PC-3 (cell line): Measurements from ENCODE around the gene BAIAP3. TPM values are rescaled to one million over a fixed set of nuclear protein-coding genes. Genes with fewer than 3 reads are reported as not detected.

Experiments
- ATAC-seq: fragments of 200-7000 bp; cut with Tn5 transposase; 2 replicates; pipeline ENCODE4 v1.9.1; 2020; ENCODE audit warnings: mild to moderate bottlenecking, moderate library complexity
- BruUV-seq: library from RNA; stranded (reverse); fragments of 400-500 nt; replicated peaks from 2 replicates; lab custom pipeline; 2021; lab: Mats Ljungman, UMichigan
- CTCF ChIA-PET: fragments of 300-600 bp; sonication (Branson Sonifier 250); formaldehyde crosslinking; loops from one replicate; lab custom pipeline; 2022; ENCODE audit warnings: antibody characterized with exemption; lab: Charles Lee
- POLR2A ChIA-PET: fragments of 300-600 bp; sonication (Branson Sonifier 250); formaldehyde crosslinking; loops from one replicate; lab custom pipeline; 2022; ENCODE audit warnings: antibody characterized with exemption; ENCODE audit not compliant: unreplicated experiment; lab: Charles Lee
- DNase-seq: peaks from one replicate; pipeline ENCODE4 v3.0.0-alpha.2; 2015
- H2AFZ ChIP-seq: fragments of 300-600 bp; sonication (generic); 2 replicates; pipeline ENCODE4 v1.6.0; 2016; ENCODE audit warnings: antibody characterized with exemption, low read length
- H3F3A ChIP-seq: fragments of 300-600 bp; sonication (generic); one replicate; pipeline ENCODE4 v1.6.0; 2017; ENCODE audit warnings: antibody characterized with exemption, low read length, control low read depth, mild to moderate bottlenecking; ENCODE audit not compliant: unreplicated experiment
- H3K27ac ChIP-seq: fragments of 300-600 bp; sonication (generic); 2 replicates; pipeline ENCODE4 v1.5.1; 2016; ENCODE audit warnings: mild to moderate bottlenecking, low read length
- H3K27me3 ChIP-seq: fragments of 300-600 bp; sonication (generic); 2 replicates; pipeline ENCODE4 v1.6.1; 2016; ENCODE audit warnings: low read length, mixed read lengths
- H3K36me3 ChIP-seq: fragments of 300-600 bp; sonication (generic); 2 replicates; pipeline ENCODE4 v1.6.1; 2016; ENCODE audit warnings: low read depth, mixed run types, low read length, mixed read lengths
- H3K4me1 ChIP-seq: fragments of 300-600 bp; sonication (generic); 2 replicates; pipeline ENCODE4 v1.5.1; 2016; ENCODE audit warnings: low read length; ENCODE audit not compliant: insufficient read depth
- H3K4me2 ChIP-seq: fragments of 300-600 bp; sonication (generic); 2 replicates; pipeline ENCODE4 v1.6.0; 2016; ENCODE audit warnings: low read length
- H3K4me3 ChIP-seq: fragments of 300-600 bp; sonication (generic); 2 replicates; pipeline ENCODE4 v1.5.1; 2016; ENCODE audit warnings: mild to moderate bottlenecking, low read length, mixed read lengths
- H3K79me2 ChIP-seq: fragments of 300-600 bp; sonication (generic); 2 replicates; pipeline ENCODE4 v1.6.1; 2017; ENCODE audit warnings: low read length, mixed read lengths
- H3K9ac ChIP-seq: fragments of 300-600 bp; sonication (generic); 2 replicates; pipeline ENCODE4 v1.6.0; 2016; ENCODE audit warnings: mild to moderate bottlenecking, low read length
- H3K9me2 ChIP-seq: fragments of 300-600 bp; sonication (generic); replicated peaks from 2 replicates; pipeline ENCODE4 v1.6.1; 2016; ENCODE audit warnings: mixed run types, low read length, mixed read lengths
- H3K9me3 ChIP-seq: fragments of 300-600 bp; sonication (generic); 2 replicates; pipeline ENCODE4 v1.6.1; 2016; ENCODE audit warnings: low read length, mixed read lengths
- H4K20me1 ChIP-seq: fragments of 300-600 bp; sonication (generic); 2 replicates; pipeline ENCODE4 v1.6.1; 2016; ENCODE audit warnings: low read length, mixed read lengths
- EZH2 ChIP-seq: fragments of 300-600 bp; sonication (generic); IDR thresholded peaks from one replicate; pipeline ENCODE4 v1.6.1; 2017; ENCODE audit warnings: antibody characterized with exemption, mild to moderate bottlenecking, low read length; ENCODE audit not compliant: unreplicated experiment
- EZH2phosphoT487 ChIP-seq: fragments of 300-600 bp; sonication (generic); IDR thresholded peaks from 2 replicates; pipeline ENCODE4 v1.6.1; 2018; ENCODE audit warnings: mild to moderate bottlenecking, antibody characterized with exemption, low read length, borderline replicate concordance
- intact Hi-C: fragments of 100-400 bp; cut with micrococcal nuclease; formaldehyde crosslinking; loops from 2 replicates; pipeline ENCODE4 v1.9.0; 2023
- total RNA-seq: library from RNA; depleted of rRNA; stranded (reverse); fragments of >200 nt; gene quantifications from 2 replicates; pipeline ENCODE4 v1.2.3, GENCODE V29; 2014
- TF ChIP-seq, protein P1 (sequence below): fragments of 300-600 bp; sonication (generic); conservative IDR thresholded peaks from 2 replicates; pipeline ENCODE4 v1.5.1; 2017; ENCODE audit warnings: antibody characterized with exemption, low read depth, mild to moderate bottlenecking, low read length

The BAIAP3 gene
- total RNA-seq, 1 experiment from 2014 or later, result 13.1 TPM

DNA sequence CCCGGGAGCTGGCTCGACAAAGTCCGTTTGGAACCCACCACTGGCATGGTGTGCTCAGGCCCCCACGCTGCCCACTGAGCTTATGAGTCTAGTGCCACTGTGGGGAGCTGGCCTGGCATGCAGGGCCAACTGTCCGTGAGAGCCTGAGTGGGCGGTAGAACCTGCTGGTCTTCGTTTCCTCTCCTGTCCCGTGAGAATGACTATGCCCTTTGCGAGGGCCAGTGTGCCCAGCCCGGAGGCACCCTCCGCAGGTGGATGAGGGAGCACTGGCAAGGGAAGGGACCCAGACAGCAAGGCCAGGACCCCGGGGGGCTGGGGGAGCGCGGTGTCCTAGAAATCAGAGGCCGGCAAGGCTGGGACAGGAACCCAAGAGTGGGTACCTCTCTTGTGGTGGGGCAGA is 3.2 kb downstream of the BAIAP3 start:
- H3K9me2 ChIP-seq, result no peaks in the 10 kb centered on the region
- ChIA-PET POLR2A (no interaction called here), CTCF (no interaction called here)
- H3K4me1 ChIP-seq, result peaks cover 9% of the 10 kb centered on the region; the same call in 1 of the 2 replicates
- no peak for ATAC-seq
- H3K36me3 ChIP-seq, result no peaks in the 10 kb centered on the region
- H3K79me2 ChIP-seq, result no peaks in the 10 kb centered on the region
- no TSS peak for BruUV-seq
- TF ChIP-seq, protein P1, sequence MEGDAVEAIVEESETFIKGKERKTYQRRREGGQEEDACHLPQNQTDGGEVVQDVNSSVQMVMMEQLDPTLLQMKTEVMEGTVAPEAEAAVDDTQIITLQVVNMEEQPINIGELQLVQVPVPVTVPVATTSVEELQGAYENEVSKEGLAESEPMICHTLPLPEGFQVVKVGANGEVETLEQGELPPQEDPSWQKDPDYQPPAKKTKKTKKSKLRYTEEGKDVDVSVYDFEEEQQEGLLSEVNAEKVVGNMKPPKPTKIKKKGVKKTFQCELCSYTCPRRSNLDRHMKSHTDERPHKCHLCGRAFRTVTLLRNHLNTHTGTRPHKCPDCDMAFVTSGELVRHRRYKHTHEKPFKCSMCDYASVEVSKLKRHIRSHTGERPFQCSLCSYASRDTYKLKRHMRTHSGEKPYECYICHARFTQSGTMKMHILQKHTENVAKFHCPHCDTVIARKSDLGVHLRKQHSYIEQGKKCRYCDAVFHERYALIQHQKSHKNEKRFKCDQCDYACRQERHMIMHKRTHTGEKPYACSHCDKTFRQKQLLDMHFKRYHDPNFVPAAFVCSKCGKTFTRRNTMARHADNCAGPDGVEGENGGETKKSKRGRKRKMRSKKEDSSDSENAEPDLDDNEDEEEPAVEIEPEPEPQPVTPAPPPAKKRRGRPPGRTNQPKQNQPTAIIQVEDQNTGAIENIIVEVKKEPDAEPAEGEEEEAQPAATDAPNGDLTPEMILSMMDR, result no peak
- TF ChIP-seq EZH2phosphoT487 (no peak), EZH2 (no peak)
- H3K9me3 ChIP-seq, result no peaks in the 10 kb centered on the region
- intact Hi-C loops, result no loop called here
- H3K27ac ChIP-seq, result no peak overlapping the region
- DNase-seq, result no peak
- H3K27me3 ChIP-seq, result no peaks in the 10 kb centered on the region
- no peak overlapping the region for H3K4me2 ChIP-seq
- H2AFZ ChIP-seq, result no peak overlapping the region
- H3K4me3 ChIP-seq, result no peak overlapping the region
- H3K9ac ChIP-seq, result no peak overlapping the region
- H3F3A ChIP-seq, result no peaks in the 10 kb centered on the region
- H4K20me1 ChIP-seq, result no peaks in the 10 kb centered on the region

DNA sequence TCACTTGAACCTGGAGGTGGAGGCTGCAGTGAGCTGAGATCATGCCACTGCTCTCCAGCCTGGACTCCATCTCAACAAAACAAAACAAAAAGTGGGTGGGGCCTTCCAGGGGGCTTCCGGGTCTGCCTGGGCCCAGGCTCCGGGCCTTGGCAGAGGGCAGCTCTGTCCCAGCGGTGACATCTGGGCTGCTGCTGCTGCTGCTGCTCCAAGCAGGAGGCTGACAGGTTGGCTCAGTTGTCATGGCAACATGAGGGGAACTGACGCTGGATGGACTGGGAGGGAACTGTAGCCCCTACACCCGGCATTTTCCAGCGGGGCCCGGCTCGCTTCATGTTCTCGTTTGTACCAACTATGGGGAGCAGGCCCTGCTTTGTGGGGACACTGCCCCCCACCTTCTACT is 4.0 kb downstream of the BAIAP3 start:
- Histone ChIP-seq H3F3A (no peaks in the 10 kb centered on the region), H4K20me1 (no peaks in the 10 kb centered on the region), H3K9me3 (no peaks in the 10 kb centered on the region), H2AFZ (no peak overlapping the region), H3K9me2 (no peaks in the 10 kb centered on the region), H3K9ac (no peak overlapping the region), H3K4me3 (no peak overlapping the region), H3K36me3 (no peaks in the 10 kb centered on the region), H3K79me2 (no peaks in the 10 kb centered on the region), H3K4me1 (no peaks in the 10 kb centered on the region; the same call in 1 of the 2 replicates), H3K27me3 (no peaks in the 10 kb centered on the region), H3K27ac (no peak overlapping the region), H3K4me2 (no peak overlapping the region)
- POLR2A ChIA-PET, result no interaction called here
- DNase-seq (no peak), ATAC-seq (no peak)
- intact Hi-C loops, result no loop called here
- TF ChIP-seq EZH2, result no peak
- TF ChIP-seq, protein P1, result no peak
- TF ChIP-seq EZH2phosphoT487, result no peak
- CTCF ChIA-PET, result no interaction called here
- no TSS peak for BruUV-seq

DNA sequence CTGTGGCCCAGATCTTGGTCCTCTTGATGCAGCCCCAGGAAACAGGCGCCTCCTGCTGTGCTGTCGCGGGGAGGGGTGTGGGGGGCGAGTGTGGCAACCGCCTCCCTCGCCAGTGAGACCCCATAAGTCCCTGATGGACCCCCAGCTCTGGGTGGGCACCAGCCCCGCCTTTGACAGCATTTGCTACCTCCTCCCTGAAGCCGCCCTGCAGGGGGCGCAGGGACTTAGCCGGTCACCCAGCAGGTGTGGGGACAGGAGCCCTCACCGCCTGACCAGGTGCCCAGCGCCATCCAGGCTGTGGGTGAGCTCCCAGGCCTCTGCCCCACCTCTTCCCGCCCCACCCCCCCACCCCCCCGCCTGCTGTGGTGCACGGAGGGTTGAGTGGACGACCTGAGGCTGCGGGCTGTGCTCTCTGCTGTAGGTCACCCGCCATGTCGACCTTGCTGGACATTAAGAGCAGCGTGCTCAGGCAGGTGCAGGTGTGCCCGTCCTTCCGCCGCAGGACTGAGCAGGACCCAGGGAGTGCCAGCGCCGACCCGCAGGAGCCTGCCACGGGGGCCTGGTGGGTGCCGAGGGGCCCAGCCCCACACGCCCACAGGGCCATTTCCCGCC is 4.8 kb downstream of the BAIAP3 start:
- CTCF ChIA-PET, result interaction anchor here (0.5 kb wide), 1 partner anchor 515 kb away, joined by 3 read pairs; no protein-coding TSS in a partner anchor
- DNase-seq (peak; percentile 51), ATAC-seq (no peak)
- Histone ChIP-seq H3K4me3 (no peak overlapping the region), H3K27ac (no peak overlapping the region), H3K36me3 (no peaks in the 10 kb centered on the region), H2AFZ (no peak overlapping the region), H3K9ac (no peak overlapping the region), H3K4me2 (no peak overlapping the region), H3K79me2 (no peaks in the 10 kb centered on the region), H3K4me1 (no peaks in the 10 kb centered on the region), H3K9me3 (no peaks in the 10 kb centered on the region), H3K9me2 (no peaks in the 10 kb centered on the region), H3K27me3 (no peaks in the 10 kb centered on the region), H4K20me1 (no peaks in the 10 kb centered on the region), H3F3A (no peaks in the 10 kb centered on the region)
- BruUV-seq, result no TSS peak
- POLR2A ChIA-PET, result no interaction called here
- intact Hi-C loops, result no loop called here
- no peak for TF ChIP-seq EZH2phosphoT487
- TF ChIP-seq, protein P1, result peak; percentile 54
- TF ChIP-seq EZH2, result no peak
